ENCODE results near the gene MYO18A. TPM values are rescaled to one million over a fixed set of nuclear protein-coding genes. Genes with fewer than 3 reads are reported as not detected.

MYO18A gene
- total RNA-seq, 1 donor from 2014 or later = 26.7 TPM

DNA sequence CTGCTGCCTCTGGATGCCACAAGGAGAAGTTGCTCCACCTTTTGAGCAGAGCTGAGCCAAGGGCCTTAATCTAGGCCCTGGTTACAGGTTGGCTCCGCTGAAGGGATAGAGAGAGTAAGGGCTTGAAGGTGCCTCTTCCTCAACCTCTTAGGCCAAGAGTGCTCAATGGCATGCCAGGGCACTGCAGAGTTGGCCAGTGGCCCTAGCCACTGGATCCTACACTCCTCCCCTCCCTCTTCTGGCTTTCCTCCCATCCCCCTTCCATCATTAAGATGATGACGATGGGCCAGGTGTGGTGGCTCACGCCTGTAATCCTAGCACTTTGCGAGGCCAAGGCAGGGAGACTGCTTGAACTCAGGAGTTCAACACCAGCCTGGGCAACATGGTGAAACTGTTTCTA lies 50.5 kb downstream of the MYO18A start:
- DNase-seq (ENCODE audit: low read depth in 2 of 2) = no peak

DNA sequence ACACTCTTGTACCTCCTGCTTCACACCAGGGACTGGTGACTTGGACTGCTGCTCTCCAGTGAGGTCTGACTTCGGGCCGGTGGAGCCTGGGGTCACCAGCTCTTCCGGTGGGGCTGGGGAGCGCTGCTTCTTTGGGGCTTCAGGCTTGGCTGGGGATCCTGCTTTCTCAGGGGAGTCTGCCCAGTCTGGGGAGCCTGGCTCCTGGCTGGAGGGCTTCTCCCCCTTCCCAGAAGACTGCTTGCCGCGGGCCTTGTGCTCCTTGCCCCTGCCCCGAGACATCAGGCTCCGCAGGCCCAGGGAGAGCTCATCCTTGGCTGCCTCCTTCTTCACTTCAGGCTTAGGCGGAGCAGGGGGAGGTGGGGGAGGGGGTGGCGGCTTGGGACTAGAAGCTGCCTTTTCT lies 52.4 kb downstream of the MYO18A start:
- no peak for DNase-seq (ENCODE audit: low read depth in 2 of 2)

DNA sequence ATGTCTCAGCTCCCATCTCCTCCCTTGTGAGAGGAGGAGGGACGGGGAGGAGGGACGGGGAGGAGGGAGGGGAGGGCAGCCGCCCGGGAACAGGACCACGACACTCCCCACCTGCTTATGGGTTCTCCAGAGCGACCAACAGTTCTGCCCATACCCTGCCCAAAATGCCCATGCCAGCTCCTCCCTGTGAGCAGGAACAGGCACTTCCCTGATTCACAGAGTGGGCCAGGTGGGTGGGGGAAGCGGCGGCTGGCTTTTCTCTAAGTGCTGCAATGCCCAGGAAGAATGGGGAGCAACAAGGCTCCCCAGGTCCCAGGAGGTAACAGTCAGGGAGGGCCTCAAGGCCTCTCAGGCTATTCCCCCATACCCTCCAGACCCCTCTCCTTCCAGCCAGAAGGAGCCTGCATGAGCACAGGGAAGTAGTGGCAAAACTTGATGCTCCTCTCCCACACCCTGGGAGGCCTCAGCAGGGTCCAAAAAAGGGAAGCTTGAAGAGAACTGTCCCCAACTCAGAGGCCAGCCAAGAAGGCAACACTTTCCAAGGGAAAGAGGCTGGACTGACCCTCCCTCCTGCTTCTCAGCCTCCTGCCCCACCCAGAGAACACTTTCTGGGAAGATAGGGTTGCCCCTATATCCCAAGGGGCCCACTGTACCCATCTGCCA lies 53.8 kb downstream of the MYO18A start:
- DNase-seq (ENCODE audit: low read depth in 2 of 2) = no peak

DNA sequence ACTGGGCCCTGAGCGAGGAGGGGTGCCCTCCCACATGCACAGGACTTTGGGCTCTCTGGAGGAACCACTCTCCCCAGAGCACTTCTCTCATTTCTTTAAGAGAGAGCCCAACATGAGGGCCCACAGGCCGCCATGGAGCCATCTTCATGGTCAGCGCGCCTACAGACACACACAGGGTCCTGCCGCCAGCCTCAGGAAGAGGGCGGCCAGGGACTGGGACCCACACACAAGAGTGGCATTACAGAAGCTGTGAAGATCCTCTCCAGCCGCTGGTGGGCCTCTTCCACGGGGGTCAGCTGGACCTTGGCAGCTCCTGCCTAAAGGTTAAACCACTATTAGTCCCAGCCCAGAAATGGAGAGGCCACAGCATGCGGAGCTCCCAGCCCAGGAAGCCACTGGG lies 54.5 kb downstream of the MYO18A start:
- DNase-seq (ENCODE audit: low read depth in 2 of 2) = no peak

DNA sequence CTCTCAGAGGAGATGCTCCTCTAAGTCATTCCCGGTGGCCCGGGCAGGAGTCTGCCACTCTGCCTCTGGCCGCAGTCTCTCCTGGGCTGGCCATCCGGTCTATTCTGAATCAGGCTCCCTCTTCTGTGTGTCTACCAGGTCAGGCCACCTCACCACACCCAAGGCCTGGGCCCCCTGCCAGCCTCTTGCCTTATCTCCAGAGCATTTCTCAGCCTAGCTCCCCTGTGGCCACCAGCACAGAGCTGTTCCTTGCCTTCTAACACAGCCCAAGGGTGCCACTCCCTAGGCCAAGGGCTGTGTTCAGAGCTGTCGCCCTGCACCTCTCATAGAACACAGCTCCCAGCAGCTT lies 55.3 kb downstream of the MYO18A start:
- DNase-seq (ENCODE audit: low read depth in 2 of 2) = no peak

DNA sequence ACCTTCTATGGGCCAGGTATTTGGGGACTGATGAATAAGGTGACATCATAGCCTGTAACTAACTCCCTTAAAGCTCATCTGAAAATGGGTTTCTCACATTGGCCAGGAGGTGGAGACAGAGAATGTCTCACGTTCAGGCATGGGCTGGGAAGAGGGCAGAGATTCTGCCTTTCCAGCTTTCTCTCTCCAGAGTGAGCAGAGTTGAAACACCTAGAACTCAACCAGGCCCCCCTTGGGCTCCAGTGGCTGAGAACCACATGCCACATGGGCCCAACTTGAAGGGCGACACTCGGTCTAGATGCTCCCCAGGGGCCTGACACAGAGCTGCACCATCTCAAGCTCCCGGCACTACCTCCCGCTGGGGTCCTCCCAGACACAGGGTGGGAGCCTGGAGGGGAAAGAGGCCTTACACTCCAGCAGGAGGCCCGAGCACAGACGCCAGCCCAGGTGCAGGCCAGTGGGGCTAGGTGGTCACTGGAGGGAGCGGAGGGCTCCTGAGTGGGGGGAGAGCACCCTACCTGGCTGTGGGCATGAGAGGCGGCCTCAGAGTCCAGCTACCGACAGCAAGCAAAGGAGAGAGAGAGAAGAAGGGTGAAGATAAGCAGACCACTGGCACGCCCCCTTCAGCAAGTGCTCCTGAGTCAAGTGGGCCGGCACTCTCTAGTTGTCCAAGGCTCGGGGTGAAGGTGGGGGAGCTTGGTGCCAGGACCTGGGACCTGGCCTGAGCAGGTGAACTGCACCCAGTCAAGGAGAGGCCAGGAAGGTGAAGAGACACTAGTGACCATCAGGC lies 55.9 kb downstream of the MYO18A start:
- peak; percentile 57 to 76 for DNase-seq (ENCODE audit: low read depth in 2 of 2)

DNA sequence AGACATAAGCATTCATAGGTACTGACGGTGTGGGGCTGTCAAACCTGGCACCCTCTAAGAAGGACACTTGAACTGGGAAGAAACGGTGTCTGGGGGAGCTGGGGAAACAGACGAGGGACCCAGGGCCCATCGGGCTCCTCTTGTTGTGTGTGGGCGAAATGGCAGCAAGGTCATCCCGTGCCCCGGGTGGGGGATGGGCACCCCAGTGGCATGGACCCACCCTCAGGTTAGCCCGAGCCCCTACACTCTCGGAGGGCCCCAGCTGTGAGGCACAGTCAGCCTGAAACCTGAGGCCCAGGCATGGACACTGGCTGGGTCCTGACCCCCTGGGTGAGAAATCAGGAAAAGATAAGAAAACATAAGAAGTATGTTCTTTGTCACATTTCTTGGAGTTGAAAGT lies 57.1 kb downstream of the MYO18A start:
- no peak for DNase-seq (ENCODE audit: low read depth in 2 of 2)

DNA sequence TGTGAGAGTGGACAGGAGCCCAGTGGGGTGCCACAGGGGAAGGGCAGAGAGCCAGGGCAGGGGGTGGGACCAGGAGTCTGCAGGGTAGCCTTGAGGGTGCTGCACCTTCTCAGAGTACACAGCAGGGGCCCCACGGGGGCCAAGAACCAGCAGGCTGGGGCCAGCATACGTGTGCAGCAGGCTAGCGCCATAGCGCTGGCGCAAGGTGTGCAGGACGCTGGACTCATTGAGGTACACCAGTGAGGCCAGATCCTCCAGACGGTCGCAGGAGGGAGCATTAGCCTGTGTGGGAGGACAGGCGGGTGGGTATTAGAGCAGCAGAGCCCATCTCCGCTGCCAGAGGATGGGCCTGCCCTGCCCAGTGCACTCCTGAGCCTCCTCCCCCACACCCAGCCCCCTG lies 58.8 kb downstream of the MYO18A start:
- DNase-seq (ENCODE audit: low read depth in 2 of 2) = no peak

DNA sequence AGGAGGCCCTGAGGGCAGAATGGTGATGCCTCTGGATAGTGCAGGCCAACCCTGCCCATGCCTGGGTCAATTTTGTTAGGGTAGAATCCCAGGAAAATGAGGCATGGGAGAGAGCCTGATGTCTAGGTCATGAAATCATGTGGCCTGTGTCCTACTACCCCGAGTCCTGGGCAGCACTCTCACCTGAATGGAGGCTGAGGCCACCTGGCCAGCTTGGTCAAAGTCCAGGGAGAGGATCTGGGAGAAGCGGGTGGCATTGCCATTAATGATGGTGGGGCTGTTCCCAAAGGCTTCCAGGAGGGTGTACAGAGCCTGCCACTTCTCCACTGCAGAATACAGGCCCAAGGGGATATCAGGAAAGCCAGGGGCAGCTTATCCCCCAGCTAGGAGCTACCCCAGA lies 59.8 kb downstream of the MYO18A start:
- no peak for DNase-seq (ENCODE audit: low read depth in 2 of 2)

DNA sequence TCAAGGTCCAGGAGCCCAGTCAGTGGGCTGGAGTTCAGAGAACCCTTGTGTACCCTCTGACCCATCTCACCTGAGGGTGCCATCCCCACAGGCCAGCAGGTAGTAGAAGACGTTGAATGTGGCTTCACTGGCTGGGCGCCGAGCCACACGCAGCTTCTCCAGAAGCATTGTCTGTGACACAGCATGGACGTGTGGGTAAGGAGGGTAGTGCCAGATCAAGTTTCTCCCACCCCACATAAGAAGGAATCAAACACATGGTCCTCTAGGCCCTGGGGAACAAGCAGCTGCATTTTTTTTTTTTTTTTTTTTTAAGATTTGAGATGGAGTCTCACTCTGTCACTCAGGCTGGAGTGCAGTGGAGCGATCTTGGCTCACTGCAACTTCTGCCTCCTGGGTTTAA lies 60.9 kb downstream of the MYO18A start:
- DNase-seq (ENCODE audit: low read depth in 2 of 2) = no peak

DNA sequence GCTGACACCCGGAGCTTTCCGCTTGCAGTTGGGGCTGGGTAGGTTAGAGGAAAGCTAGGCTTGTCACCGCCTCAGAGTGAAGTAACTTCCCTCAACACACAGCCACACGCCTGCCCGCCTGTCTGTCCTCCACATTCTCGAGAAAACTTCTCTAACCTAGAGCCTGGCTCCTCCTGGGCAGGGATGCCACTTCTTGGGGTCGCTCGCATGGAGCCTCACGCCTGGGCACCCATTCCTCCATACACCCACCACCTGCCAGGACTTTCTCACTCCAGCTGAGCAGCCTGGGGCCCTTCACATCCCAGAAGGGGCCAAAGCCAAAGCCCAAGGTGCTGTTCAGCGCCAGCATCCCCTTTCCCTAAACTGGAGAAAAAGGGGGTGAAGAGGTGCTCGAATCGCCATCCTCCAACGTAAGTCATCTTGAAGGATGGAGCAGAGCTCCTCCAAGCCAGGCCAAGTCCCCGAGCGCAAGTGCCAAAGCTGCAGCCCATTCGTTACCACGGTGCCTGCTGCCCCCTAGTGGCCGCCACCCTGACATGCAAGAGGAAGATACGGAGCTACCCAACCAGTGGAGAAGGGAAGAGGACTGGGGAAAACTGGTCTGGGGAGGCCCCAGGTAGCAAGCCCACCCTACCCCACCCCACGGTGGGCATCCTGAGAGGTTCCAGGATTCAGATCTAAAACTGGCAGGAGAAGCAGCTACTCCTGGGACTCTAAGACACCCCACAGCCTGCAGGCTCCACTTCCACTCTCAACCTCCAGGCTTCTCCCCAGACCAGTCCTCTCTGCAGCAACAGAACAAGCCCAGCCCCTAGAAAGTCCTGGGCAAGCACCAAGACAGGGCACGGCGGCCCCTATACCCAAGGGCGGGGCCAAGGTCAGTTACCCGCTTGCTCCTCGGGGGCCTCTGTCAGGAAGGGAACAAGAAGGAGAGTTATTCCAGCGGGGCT lies 63.1 kb downstream of the MYO18A start:
- peak in 1 of 2 donors; percentile 67 for DNase-seq (ENCODE audit: low read depth in 2 of 2)

DNA sequence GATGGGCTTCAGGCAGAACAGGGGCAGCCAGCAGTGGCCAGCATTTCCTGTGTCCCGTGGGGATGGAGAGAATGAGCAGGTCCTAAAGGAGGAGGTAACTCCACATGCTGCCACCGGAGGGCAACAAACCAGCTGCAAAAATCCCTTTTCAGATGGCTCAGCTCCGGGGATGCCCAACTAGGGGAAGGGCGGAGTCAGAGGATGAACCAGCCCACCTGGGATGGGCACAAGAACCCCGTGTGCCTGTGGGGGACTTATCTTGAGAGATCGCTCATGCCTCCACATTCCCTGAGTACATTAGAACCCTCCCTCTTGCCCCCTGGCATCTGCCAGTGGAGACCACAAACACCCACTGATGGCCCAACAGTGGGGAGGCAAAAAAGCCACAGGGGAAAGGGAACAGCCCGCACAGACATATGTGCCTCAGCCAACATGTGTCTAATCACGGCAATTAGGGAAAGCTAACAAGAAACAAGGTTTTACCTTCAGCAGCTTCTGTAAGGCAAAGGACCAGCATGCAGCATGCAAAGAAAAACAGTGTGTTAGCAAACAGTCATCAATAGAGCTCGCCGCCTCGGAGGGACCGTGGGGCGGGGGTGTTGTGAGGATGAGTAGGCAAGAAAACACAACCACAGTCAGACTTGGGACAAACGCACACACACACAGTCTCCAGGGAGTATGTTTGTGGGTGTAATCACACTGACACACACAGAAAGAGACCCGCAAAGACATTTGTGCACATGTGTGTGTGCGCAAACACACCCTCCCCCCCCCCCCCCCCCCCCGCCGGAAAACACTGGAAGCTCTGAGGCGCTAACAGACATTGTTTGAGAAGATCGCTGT lies 64.0 kb downstream of the MYO18A start:
- peak in 1 of 2 donors; percentile 42 for DNase-seq (ENCODE audit: low read depth in 2 of 2)

DNA sequence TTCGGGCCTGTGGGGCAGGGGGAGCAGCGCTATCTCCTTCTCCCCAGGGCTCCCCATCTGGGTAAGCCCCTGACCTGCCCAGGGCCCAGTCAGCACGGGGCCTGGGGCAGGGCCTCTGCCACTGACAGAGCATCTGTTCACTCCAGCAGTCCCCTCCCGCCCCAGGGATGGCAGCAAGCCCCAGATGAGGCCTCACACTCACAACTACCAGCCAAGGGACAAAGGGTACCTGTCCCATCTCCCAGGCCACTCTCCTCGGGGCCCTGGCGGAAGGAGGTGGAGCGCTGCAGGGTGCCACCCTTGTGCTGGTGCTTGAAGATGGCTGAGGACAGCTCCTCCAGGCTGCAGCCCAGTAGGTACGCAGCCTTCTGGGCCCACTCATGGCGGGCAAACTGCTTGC lies 64.8 kb downstream of the MYO18A start:
- DNase-seq (ENCODE audit: low read depth in 2 of 2) = no peak

DNA sequence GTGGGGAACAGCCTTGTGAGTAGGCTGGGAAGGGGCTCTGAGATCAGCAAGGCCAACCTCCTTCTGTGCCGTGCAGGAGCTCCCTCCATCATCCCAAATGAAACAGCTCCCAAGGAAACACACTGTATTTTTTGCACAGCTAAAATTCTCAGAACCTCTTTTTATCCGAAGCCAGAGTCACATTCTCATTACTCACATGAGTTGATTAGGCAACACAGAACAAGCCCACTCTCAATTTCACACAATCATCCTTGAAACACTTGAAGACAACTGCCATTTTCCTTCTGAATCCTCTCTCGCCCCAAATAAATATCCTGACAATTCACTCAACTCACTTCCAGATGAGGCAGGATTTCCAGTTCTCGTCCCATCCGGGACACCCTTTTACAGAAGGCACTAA lies 66.1 kb downstream of the MYO18A start:
- no peak for DNase-seq (ENCODE audit: low read depth in 2 of 2)

DNA sequence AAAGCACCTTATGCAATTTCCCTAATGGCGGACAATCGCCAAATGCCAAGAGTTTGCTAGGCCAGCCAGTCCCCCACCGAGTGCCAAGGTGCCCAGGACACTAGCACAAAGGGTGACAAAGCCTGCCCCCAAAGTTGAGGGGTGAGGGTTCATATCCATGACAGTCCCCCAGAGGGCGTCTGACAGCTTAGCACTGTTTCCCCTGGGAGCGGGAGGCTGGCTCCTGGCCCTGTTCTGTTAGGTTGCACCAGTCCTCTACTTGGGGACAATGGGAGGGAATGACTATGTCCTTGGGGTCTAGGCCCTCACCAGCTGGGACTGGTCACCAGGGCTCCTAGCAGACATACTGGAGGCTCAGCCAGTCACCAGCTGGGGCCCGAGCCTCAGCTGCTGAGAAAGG lies 66.9 kb downstream of the MYO18A start:
- DNase-seq (ENCODE audit: low read depth in 2 of 2) = no peak

DNA sequence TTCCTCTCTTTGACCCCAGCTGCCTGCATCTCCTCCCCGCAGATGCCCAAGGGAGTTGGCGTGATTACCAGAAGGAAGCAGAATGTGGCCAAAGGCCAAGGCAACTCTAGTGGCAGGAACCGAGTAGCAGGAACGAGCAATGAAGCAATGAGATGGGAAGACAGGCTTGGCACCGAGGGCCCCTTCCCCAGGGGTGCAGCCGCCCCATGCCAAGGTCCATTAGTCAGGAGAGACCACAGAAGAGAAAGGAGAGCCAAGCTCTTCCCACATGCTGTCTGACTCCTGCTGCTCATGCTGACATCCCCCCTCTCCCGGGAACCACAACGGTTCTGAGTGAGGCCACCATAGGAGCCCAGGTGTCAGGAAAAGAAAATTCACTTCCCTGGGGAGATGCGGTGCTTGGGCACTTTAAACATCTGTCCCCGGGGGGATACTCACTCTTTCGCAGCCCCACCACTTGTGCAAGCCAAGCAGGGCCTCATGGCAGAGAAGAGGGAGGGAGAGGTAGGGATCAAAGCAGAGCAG lies 67.4 kb downstream of the MYO18A start:
- DNase-seq (ENCODE audit: low read depth in 2 of 2) = no peak

DNA sequence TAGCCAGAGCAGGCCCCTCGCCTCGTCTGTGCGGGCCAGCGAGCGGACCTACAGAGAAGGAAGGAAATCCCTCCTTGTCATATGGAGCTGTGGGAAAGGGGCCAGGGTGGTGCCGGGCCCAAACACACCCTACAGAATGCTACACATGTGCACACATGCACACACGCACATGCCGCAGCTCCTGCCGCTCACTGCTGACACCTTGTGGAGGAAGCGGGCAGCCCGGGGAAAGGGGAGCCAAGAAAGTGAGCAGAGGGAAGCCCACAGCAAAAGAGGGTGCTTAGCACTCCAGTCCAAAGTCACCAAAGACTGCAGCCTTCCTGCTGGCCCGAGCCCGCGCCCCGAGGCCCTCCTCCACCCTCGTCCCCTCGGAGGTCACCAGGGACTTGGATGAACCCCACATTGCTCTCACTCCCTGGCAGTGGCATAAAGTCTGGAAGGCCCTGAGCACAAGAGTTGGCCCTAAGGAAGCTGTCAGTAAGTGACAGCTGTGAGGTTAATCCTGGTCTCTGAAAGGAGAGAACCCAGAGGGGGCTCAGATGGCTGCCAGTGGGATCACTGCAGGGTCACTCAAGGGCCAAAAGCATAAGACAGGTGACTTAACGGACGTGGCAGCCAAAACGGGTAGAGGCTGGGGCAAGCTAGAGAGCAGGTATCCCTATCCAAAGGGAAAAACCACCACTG lies 68.2 kb downstream of the MYO18A start:
- DNase-seq (ENCODE audit: low read depth in 2 of 2) = peak; percentile 30 to 58

DNA sequence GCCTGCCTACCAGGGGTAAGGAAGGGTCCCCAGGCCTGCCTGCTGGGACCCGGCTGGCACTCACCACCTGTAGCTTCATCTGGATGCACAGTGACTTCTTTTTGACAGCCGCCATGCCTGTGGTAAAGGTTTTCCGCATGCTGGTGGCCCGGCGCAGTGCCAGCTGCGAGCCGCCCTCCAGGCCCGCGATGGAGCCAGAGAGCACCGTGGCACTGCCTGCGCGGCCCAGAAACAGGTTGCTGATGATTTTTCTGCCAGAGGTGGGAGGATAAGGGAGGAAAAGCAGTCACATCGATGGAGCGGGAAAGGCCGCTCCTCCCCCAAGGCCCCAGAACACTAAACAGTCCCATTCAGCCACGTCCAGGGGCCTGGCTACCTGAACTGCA lies 69.8 kb downstream of the MYO18A start:
- DNase-seq (ENCODE audit: low read depth in 2 of 2) = no peak

DNA sequence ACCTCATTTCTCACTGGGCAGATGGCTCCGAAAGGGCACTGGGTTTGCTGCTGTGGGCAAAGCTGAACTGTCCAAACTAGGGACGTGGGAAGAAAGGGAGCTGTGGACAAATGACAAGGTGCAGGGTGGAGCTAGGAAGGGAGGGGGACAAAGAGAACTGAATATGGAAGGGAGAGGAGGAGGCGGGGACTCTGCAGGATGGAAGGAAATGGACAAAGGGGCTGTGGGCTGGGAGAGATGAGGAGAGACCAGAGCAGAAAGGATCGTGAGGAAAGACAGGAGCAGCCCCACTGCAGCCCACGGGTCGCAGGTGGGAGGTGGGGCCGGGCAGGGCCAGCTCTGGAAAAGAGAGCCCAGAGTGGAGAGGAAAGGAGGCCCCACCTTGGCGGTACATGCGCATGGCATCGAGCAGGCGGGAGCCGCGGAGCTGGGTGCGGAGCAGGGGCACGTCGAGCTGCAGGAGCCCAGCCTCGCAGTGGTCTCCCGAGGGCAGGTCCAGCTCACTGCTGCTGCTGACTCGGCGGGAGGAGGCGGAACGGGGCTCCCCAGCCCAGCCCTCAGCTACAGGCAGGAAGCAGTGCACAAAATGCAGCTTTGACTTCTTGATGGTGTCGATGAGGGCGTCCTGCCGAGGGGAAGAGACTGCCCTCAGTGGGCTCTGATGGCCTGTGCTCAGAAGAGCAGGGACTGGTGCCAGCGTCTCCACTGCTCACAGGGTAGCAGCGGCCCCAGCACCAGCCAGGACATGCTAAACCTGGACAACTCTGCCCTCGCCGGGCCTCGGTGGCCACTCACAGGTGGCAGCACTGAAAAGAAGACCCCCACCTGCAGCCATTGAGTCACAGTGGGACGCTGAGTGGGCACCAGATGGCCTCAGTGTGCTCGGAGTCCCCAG lies 70.5 kb downstream of the MYO18A start:
- no peak for DNase-seq (ENCODE audit: low read depth in 2 of 2)

Measured in dermis microvascular lymphatic vessel endothelial cell (primary cell).